K562 (cell line): Measurements from ENCODE around the gene VWA5B1. TPM values are rescaled to one million over a fixed set of nuclear protein-coding genes. Genes with fewer than 3 reads are reported as not detected.
A peak's percentile ranks its signal among the peaks of the same experiment; 100 is the strongest.

Experiments used
- ATAC-seq: fragments of 200-7000 bp; cut with Tn5 transposase; 3 replicates; pipeline ENCODE4 v1.9.1; 2020; ENCODE audit warnings: moderate library complexity
- BruUV-seq: library from RNA; stranded (reverse); fragments of 400-500 nt; replicated peaks from 2 replicates; lab custom pipeline; 2021; lab: Mats Ljungman, UMichigan
- CTCF ChIA-PET: fragments of 300-600 bp; formaldehyde crosslinking; extraction: SDS; loops from one replicate; lab custom pipeline; 2021; ENCODE audit warnings: low intra/inter-chr PET ratio; lab: Yijun Ruan, JAX
- POLR2A ChIA-PET: fragments of 300-600, 350-650 bp; sonication (Branson Sonifier 250); formaldehyde crosslinking; extraction: SDS; loops from one replicate; lab custom pipeline; 2021; ENCODE audit warnings: antibody characterized with exemption, inconsistent platforms; lab: Yijun Ruan, JAX
- DNase-seq, 4 experiments: peaks; one replicate each; pipeline versions ENCODE4 v3.0.0 to v3.0.0-alpha.2; 2011 to 2018; ENCODE audit warnings: low spot score in 3 of 4, mixed read lengths in 3 of 4; ENCODE audit errors: extremely low read depth in 1 of 4
- FAIRE-seq: peaks from 2 replicates; lab custom pipeline; 2011; peaks lifted over from hg19 to GRCh38; lab: Jason Lieb, UNC
- H2AFZ ChIP-seq: 2 replicates; pipeline ENCODE4 v1.6.0; 2011; ENCODE audit warnings: low read depth, low read length, control low read depth, inconsistent platforms
- H3K27ac ChIP-seq: fragments of 200-600 bp; 3 replicates; pipeline ENCODE4 v1.8.0; 2011; ENCODE audit warnings: low read depth, mild to moderate bottlenecking, control low read depth, inconsistent platforms, low read length, moderate library complexity, mixed read lengths; ENCODE audit errors: extremely low read depth
- H3K27me3 ChIP-seq, 2 experiments: fragments of 300-600 bp in 1 of 2; 2 replicates in 1 of 2; 3 replicates in 1 of 2; pipeline versions ENCODE4 v1.6.0 to v1.8.0; 2011; ENCODE audit warnings: inconsistent platforms in 2 of 2, low read length in 2 of 2, mild to moderate bottlenecking in 1 of 2, mixed read lengths in 1 of 2, moderate library complexity in 1 of 2; ENCODE audit not compliant: control insufficient read depth in 2 of 2, insufficient read depth in 2 of 2
- H3K36me3 ChIP-seq: fragments of 300-600 bp; 3 replicates; pipeline ENCODE4 v1.8.0; 2011; ENCODE audit warnings: mild to moderate bottlenecking, low read length, inconsistent platforms; ENCODE audit not compliant: control insufficient read depth, insufficient read depth
- H3K4me1 ChIP-seq, 2 experiments: fragments of 200-600 bp in 1 of 2; replicated peaks in 1 of 2; 2 replicates in 1 of 2; 3 replicates in 1 of 2; pipeline versions ENCODE4 v1.5.1 to v1.8.0; 2011; ENCODE audit warnings: inconsistent platforms in 2 of 2, low read length in 2 of 2, mild to moderate bottlenecking in 1 of 2, mixed read lengths in 1 of 2, moderate library complexity in 1 of 2; ENCODE audit not compliant: control insufficient read depth in 2 of 2, insufficient read depth in 2 of 2
- H3K4me2 ChIP-seq: 2 replicates; pipeline ENCODE4 v1.6.1; 2011; ENCODE audit warnings: low read length, control low read depth, inconsistent platforms, mixed read lengths; ENCODE audit not compliant: insufficient read depth
- H3K4me3 ChIP-seq: fragments of 200-600 bp; sonication (generic), shearing (Covaris generic); 2 replicates; pipeline ENCODE4 v1.5.1; 2016; ENCODE audit warnings: control low read depth, inconsistent platforms
- H3K79me2 ChIP-seq: fragments of 200-600 bp; 3 replicates; pipeline ENCODE4 v1.8.0; 2011; ENCODE audit warnings: low read length, inconsistent platforms; ENCODE audit not compliant: control insufficient read depth, insufficient read depth
- H3K9ac ChIP-seq, 2 experiments: 2 replicates each; pipeline versions ENCODE4 v1.6.0 to v1.6.1; 2011; ENCODE audit warnings: low read depth in 2 of 2, low read length in 2 of 2, control low read depth in 1 of 2, inconsistent platforms in 1 of 2, mild to moderate bottlenecking in 1 of 2, mixed read lengths in 1 of 2; ENCODE audit not compliant: insufficient read depth in 1 of 2
- H3K9me1 ChIP-seq: one replicate; pipeline ENCODE4 v1.6.0; 2011; ENCODE audit warnings: inconsistent platforms, mild to moderate bottlenecking, low read length, moderate library complexity; ENCODE audit not compliant: control insufficient read depth, insufficient read depth
- H3K9me3 ChIP-seq: replicated peaks from 2 replicates; pipeline ENCODE4 v1.5.1; 2011; ENCODE audit warnings: low read depth, low read length, inconsistent platforms; ENCODE audit not compliant: control insufficient read depth, insufficient read depth
- H4K20me1 ChIP-seq: replicated peaks from 2 replicates; pipeline ENCODE4 v1.6.1; 2011; ENCODE audit warnings: low read length, inconsistent platforms, mixed read lengths; ENCODE audit not compliant: control insufficient read depth, insufficient read depth
- EHMT2 ChIP-seq: fragments of 450-650 bp; IDR thresholded peaks from 2 replicates; pipeline ENCODE4 v1.6.1; 2018; ENCODE audit warnings: antibody characterized with exemption
- MIER1 ChIP-seq: fragments of 450-650 bp; IDR thresholded peaks from 2 replicates; pipeline ENCODE4 v1.6.1; 2016; ENCODE audit warnings: antibody characterized with exemption, mild to moderate bottlenecking, low read depth
- REST ChIP-seq, 2 experiments: fragments of 450-650 bp; formaldehyde crosslinking in 1 of 2; IDR thresholded peaks; 2 replicates each; pipeline versions ENCODE4 v1.4.0 to v1.6.1; 2014 to 2020; ENCODE audit warnings: mild to moderate bottlenecking in 2 of 2, borderline replicate concordance in 1 of 2, low read depth in 1 of 2
- ZNF23 ChIP-seq: fragments of 250-450 bp; sonication (Bioruptor Pico); IDR thresholded peaks from 2 replicates; pipeline ENCODE4 v1.4.0; 2020; ENCODE audit warnings: mild to moderate bottlenecking
- WGBS: fragments of 100-300 bp; shearing (Covaris generic); methylation state at CpG from one replicate; pipeline ENCODE4 v1.1.6; 2016; ENCODE audit warnings: low coverage, mixed read lengths; ENCODE audit not compliant: insufficient coverage; ENCODE audit errors: missing lambda C conversion rate; 5-methylcytosine and 5-hydroxymethylcytosine counted together
- in situ Hi-C: fragments of 300-500 bp; cut with MboI; formaldehyde crosslinking; loops from 4 replicates; pipeline ENCODE4 v1.15.0; 2018; ENCODE audit warnings: inconsistent platforms, mixed read lengths
- intact Hi-C: fragments of 100-400 bp; cut with micrococcal nuclease; formaldehyde crosslinking; loops from 2 replicates; pipeline ENCODE4 v1.14.2; 2022
- polyA plus RNA-seq, 8 experiments: library from polyadenylated mRNA; depleted of rRNA in 4 of 8; stranded (reverse) in 5 of 8; unstranded in 3 of 8; fragments of >200 nt; fragmentation: Nextera tagmentation in 2 of 8; fragmentation: Illumina TruSeq in 1 of 8; extraction: Ambion mirVana in 2 of 8; extraction: Trizol in 1 of 8; gene quantifications; 2 replicates each; pipeline versions ENCODE4 v1.2.1 to v1.2.3, GENCODE V29; 2011 to 2014; ENCODE audit warnings: inconsistent platforms in 1 of 8, missing spikeins in 1 of 8
- total RNA-seq, 7 experiments: library from RNA; depleted of rRNA in 6 of 7; stranded (reverse); fragments of >200 nt in 6 of 7; fragmentation: Illumina TruSeq in 2 of 7; extraction: Trizol in 2 of 7; gene quantifications; 2 replicates each; pipeline versions ENCODE4 v1.2.1 to v1.2.3, GENCODE V29; 2011 to 2021; ENCODE audit warnings: low replicate concordance in 1 of 7

VWA5B1 gene
- total and polyA plus RNA-seq, 9 of the 15 experiments (the other 6 are each of a cell fraction or from before 2014, with no cell fraction given): not detected

- peaks cover 13 to 30% of the 10 kb centered on the region in 2 experiments for H3K27me3 ChIP-seq
- H3K4me1 ChIP-seq: peaks cover 0 to 4% of the 10 kb centered on the region in 2 experiments; a peak in 1 of 5 replicates
- no peak overlapping the region for H2AFZ ChIP-seq
- TF ChIP-seq ZNF23 (CRISPR knock-in tag) (no peak), EHMT2 (peak; percentile 94), MIER1 (peak; percentile 91), REST (IDR thresholded peaks at IDR 0.05; ENCODE audit: borderline replicate concordance) (peak; percentile 97), REST (CRISPR knock-in tag; IDR thresholded peaks at IDR 0.05; ENCODE audit: low read depth) (peak; percentile 83; the same call in 1 of the 2 replicates)
- no peak for ATAC-seq
- no peaks in the 10 kb centered on the region for H3K79me2 ChIP-seq
- no peaks in the 10 kb centered on the region for H3K9me1 ChIP-seq
- in situ Hi-C loops: loop anchor here (5.0 kb wide), 1 partner anchor 121 kb away; no protein-coding TSS in a partner anchor
- no TSS peak for BruUV-seq
- FAIRE-seq: no peak
- no peak overlapping the region for H3K9ac ChIP-seq
- no peak overlapping the region for H3K4me3 ChIP-seq
- intact Hi-C loops: no loop called here
- H3K36me3 ChIP-seq: no peaks in the 10 kb centered on the region
- H3K27ac ChIP-seq: no peak overlapping the region
- H3K4me2 ChIP-seq: no peak overlapping the region
- ChIA-PET CTCF (no interaction called here), POLR2A (interaction anchor here (0.7 to 1.0 kb wide), 2 partner anchors 12 to 1503 kb away, joined by 3 to 5 read pairs; no protein-coding TSS in a partner anchor)
- WGBS: 4% methylated on average over 6 of the region's 6 CpGs
- H4K20me1 ChIP-seq: peaks cover under 1% of the 10 kb centered on the region; the same call in 1 of the 2 replicates
- H3K9me3 ChIP-seq: no peaks in the 10 kb centered on the region
- peak in 1 of 4 experiments; percentile 14 for DNase-seq
Measured at GRCh38 chr1:20371411-20371810, 80.7 kb downstream of the VWA5B1 start.
